Measurements from ENCODE around the gene VPS37C. TPM values are rescaled to one million over a fixed set of nuclear protein-coding genes. Genes with fewer than 3 reads are reported as not detected.

Gene VPS37C
- total and polyA plus RNA-seq, 10 of the 15 experiments (the other 5 are each of a cell fraction or from before 2014, with no cell fraction given), result 0.39 to 16.5 (median 7.8) TPM

GRCh38 chr11:61128947-61129638 is 32.1 kb downstream of the VPS37C start:
- Histone ChIP-seq H2AFZ (ENCODE audit: control insufficient read depth, low read depth, low read length) (no peak overlapping the region), H3K9me3 (replicated peaks; ENCODE audit: control insufficient read depth, insufficient read depth, low read length) (no peaks in the 10 kb centered on the region), H3K79me2 (ENCODE audit: control insufficient read depth, insufficient read depth, low read length) (no peaks in the 10 kb centered on the region), H3K27me3 (replicated peaks in 1 of 2; ENCODE audit: control insufficient read depth in 2 of 2, insufficient read depth in 2 of 2, low read length in 1 of 2) (no peaks in the 10 kb centered on the region), H3K4me2 (ENCODE audit: control insufficient read depth, insufficient read depth) (no peak overlapping the region), H3K9ac (ENCODE audit: control insufficient read depth, insufficient read depth, low read length) (no peak overlapping the region), H4K20me1 (ENCODE audit: control insufficient read depth, insufficient read depth) (no peaks in the 10 kb centered on the region), H3K4me3 (no peak overlapping the region), H3K27ac (ENCODE audit: control insufficient read depth, insufficient read depth) (no peak overlapping the region), H3K36me3 (ENCODE audit: control insufficient read depth in 2 of 2, insufficient read depth in 2 of 2, low read length in 1 of 2) (peaks cover 0 to 10% of the 10 kb centered on the region in 2 experiments; a peak in 3 of 4 replicates), H3K4me1 (ENCODE audit: control insufficient read depth, insufficient read depth, low read length) (peaks cover 7% of the 10 kb centered on the region)
- FAIRE-seq (no peak), DNase-seq (ENCODE audit: low read depth, low spot score) (no peak), ATAC-seq (no peak)
- in situ Hi-C loops (cut with MboI) (no loop called here), intact Hi-C loops (cut with micrococcal nuclease; ENCODE audit: unreplicated experiment) (loop anchor here (1.0 to 5.0 kb wide), 6 partner anchors 58 to 298 kb away; no protein-coding TSS in a partner anchor)
- ChIA-PET SMC1A (ENCODE audit: uncharacterized antibody, unreplicated experiment) (interaction anchor here (0.6 to 3.8 kb wide), 25 partner anchors 9 to 353 kb away, joined by 3 to 25 read pairs (median 4); partner anchors contain the start of gene TMEM109), CTCF (interaction anchor here (0.6 to 5.8 kb wide), 39 partner anchors 9 to 354 kb away, joined by 3 to 72 read pairs (median 5); partner anchors contain the start of gene CD5), RAD21 (ENCODE audit: unreplicated experiment) (interaction anchor here (0.6 to 3.6 kb wide), 16 partner anchors 11 to 320 kb away, joined by 3 to 22 read pairs (median 5); partner anchors contain the start of gene TMEM109), POLR2A (no interaction called here)
- TF ChIP-seq HSF1 (IDR thresholded peaks at IDR 0.05; ENCODE audit: low read depth, low read length) (no peak), ATF3 (IDR thresholded peaks at IDR 0.05; ENCODE audit: borderline replicate concordance, extremely low read depth, low read depth, low read length) (no peak), IKZF2 (IDR thresholded peaks at IDR 0.05) (no peak), EED (IDR thresholded peaks at IDR 0.05; ENCODE audit: low read depth) (no peak)
- BruUV-seq (replicated peaks), result no TSS peak
- 83% methylated on average over 18 of the region's 18 CpGs for WGBS (ENCODE audit: insufficient coverage, insufficient replicate concordance, low lambda C conversion rate, missing lambda C conversion rate)

Data from GM12878 (cell line).